Activated naive CD8-positive, alpha-beta T cell treated with anti-CD3 and anti-CD28 coated beads for 36 hours (primary cell): ENCODE measurements around the gene TOX2. TPM values are rescaled to one million over a fixed set of nuclear protein-coding genes. Genes with fewer than 3 reads are reported as not detected.

Experiments used
- DNase-seq: peaks from one replicate; pipeline ENCODE4 v3.0.0; 2021
- H3K27ac Mint-ChIP-seq: one replicate; pipeline ENCODE4 v1.8.0; 2022; ENCODE audit warnings: mild to moderate bottlenecking, moderate library complexity, mixed read lengths
- H3K27me3 Mint-ChIP-seq: one replicate; pipeline ENCODE4 v1.8.0; 2022; ENCODE audit warnings: mild to moderate bottlenecking, mixed read lengths
- H3K36me3 Mint-ChIP-seq: one replicate; pipeline ENCODE4 v1.8.0; 2021; ENCODE audit warnings: mild to moderate bottlenecking, mixed read lengths
- H3K4me1 Mint-ChIP-seq: one replicate; pipeline ENCODE4 v1.8.0; 2021; ENCODE audit warnings: mixed read lengths
- H3K4me3 Mint-ChIP-seq: one replicate; pipeline ENCODE4 v1.8.0; 2022; ENCODE audit warnings: mild to moderate bottlenecking, moderate library complexity, mixed read lengths
- H3K9me3 Mint-ChIP-seq: one replicate; pipeline ENCODE4 v1.8.0; 2022; ENCODE audit warnings: mixed read lengths
- total RNA-seq, 2 experiments: library from RNA; stranded (reverse); gene quantifications; one replicate each; pipeline ENCODE4 v1.2.3, GENCODE V29; 2021

The TOX2 gene
- total RNA-seq, 2 experiments from 2014 or later, result 0.45 to 0.52 TPM

- DNase-seq, result no peak
- H3K9me3 Mint-ChIP-seq, result no peaks in the 10 kb centered on the region
- H3K27ac Mint-ChIP-seq, result no peak overlapping the region
- H3K4me1 Mint-ChIP-seq, result peaks cover 32% of the 10 kb centered on the region
- peaks cover 46% of the 10 kb centered on the region for H3K27me3 Mint-ChIP-seq
- H3K4me3 Mint-ChIP-seq, result no peak overlapping the region
- no peaks in the 10 kb centered on the region for H3K36me3 Mint-ChIP-seq
Measured at GRCh38 chr20:44014807-44015732, 100.4 kb downstream of the TOX2 start.

GRCh38 chr20:44015733-44016103 lies 101.1 kb downstream of the TOX2 start:
- no peak for DNase-seq
- H3K9me3 Mint-ChIP-seq, result no peaks in the 10 kb centered on the region
- H3K27me3 Mint-ChIP-seq, result peaks cover 46% of the 10 kb centered on the region
- no peak overlapping the region for H3K27ac Mint-ChIP-seq
- no peak overlapping the region for H3K4me3 Mint-ChIP-seq
- H3K4me1 Mint-ChIP-seq, result peaks cover 30% of the 10 kb centered on the region
- no peaks in the 10 kb centered on the region for H3K36me3 Mint-ChIP-seq

GRCh38 chr20:44016525-44016924 lies 101.9 kb downstream of the TOX2 start:
- no peak overlapping the region for H3K4me3 Mint-ChIP-seq
- peaks cover 24% of the 10 kb centered on the region for H3K4me1 Mint-ChIP-seq
- H3K27ac Mint-ChIP-seq, result no peak overlapping the region
- H3K36me3 Mint-ChIP-seq, result no peaks in the 10 kb centered on the region
- no peaks in the 10 kb centered on the region for H3K9me3 Mint-ChIP-seq
- H3K27me3 Mint-ChIP-seq, result peaks cover 38% of the 10 kb centered on the region
- no peak for DNase-seq

GRCh38 chr20:44017211-44017610 lies 102.6 kb downstream of the TOX2 start:
- Mint-ChIP-seq H3K9me3 (no peaks in the 10 kb centered on the region), H3K4me1 (peaks cover 18% of the 10 kb centered on the region), H3K36me3 (no peaks in the 10 kb centered on the region)

GRCh38 chr20:44017905-44018258 lies 103.2 kb downstream of the TOX2 start:
- H3K36me3 Mint-ChIP-seq, result no peaks in the 10 kb centered on the region
- peaks cover 29% of the 10 kb centered on the region for H3K27me3 Mint-ChIP-seq
- no peak for DNase-seq
- peaks cover 16% of the 10 kb centered on the region for H3K4me1 Mint-ChIP-seq
- H3K9me3 Mint-ChIP-seq, result no peaks in the 10 kb centered on the region
- H3K27ac Mint-ChIP-seq, result no peak overlapping the region
- no peak overlapping the region for H3K4me3 Mint-ChIP-seq

More at GRCh38 chr20:44017211-44017610, 102.6 kb downstream of the TOX2 start:
- no peak overlapping the region for H3K4me3 Mint-ChIP-seq
- H3K27me3 Mint-ChIP-seq, result peaks cover 32% of the 10 kb centered on the region
- no peak for DNase-seq
- no peak overlapping the region for H3K27ac Mint-ChIP-seq

- peaks cover 24% of the 10 kb centered on the region for H3K27me3 Mint-ChIP-seq
- no peak overlapping the region for H3K27ac Mint-ChIP-seq
- peaks cover 16% of the 10 kb centered on the region for H3K4me1 Mint-ChIP-seq
- no peaks in the 10 kb centered on the region for H3K36me3 Mint-ChIP-seq
- H3K9me3 Mint-ChIP-seq, result no peaks in the 10 kb centered on the region
- no peak overlapping the region for H3K4me3 Mint-ChIP-seq
- DNase-seq, result no peak
Measured at GRCh38 chr20:44018259-44018941, 103.7 kb downstream of the TOX2 start.

- Mint-ChIP-seq H3K4me1 (peaks cover 16% of the 10 kb centered on the region), H3K9me3 (no peaks in the 10 kb centered on the region), H3K36me3 (no peaks in the 10 kb centered on the region), H3K4me3 (peak overlapping the region; percentile 35), H3K27ac (peak overlapping the region; percentile 57), H3K27me3 (peaks cover 24% of the 10 kb centered on the region)
- no peak for DNase-seq
Measured at GRCh38 chr20:44018942-44019637, 104.4 kb downstream of the TOX2 start.

- Mint-ChIP-seq H3K9me3 (no peaks in the 10 kb centered on the region), H3K4me1 (peaks cover 16% of the 10 kb centered on the region)
Measured at GRCh38 chr20:44019638-44020335, 105.1 kb downstream of the TOX2 start.

GRCh38 chr20:44020406-44021148 lies 105.9 kb downstream of the TOX2 start:
- no peak for DNase-seq
- H3K27ac Mint-ChIP-seq, result no peak overlapping the region
- H3K9me3 Mint-ChIP-seq, result no peaks in the 10 kb centered on the region
- H3K27me3 Mint-ChIP-seq, result peaks cover 17% of the 10 kb centered on the region
- H3K4me1 Mint-ChIP-seq, result peaks cover 16% of the 10 kb centered on the region
- H3K4me3 Mint-ChIP-seq, result no peak overlapping the region
- no peaks in the 10 kb centered on the region for H3K36me3 Mint-ChIP-seq

More at GRCh38 chr20:44019638-44020335, 105.1 kb downstream of the TOX2 start:
- Mint-ChIP-seq H3K4me3 (peak overlapping the region; percentile 63), H3K36me3 (no peaks in the 10 kb centered on the region), H3K27ac (peak overlapping the region; percentile 57), H3K27me3 (peaks cover 21% of the 10 kb centered on the region)
- DNase-seq, result no peak

GRCh38 chr20:44021186-44021585 lies 106.5 kb downstream of the TOX2 start:
- Mint-ChIP-seq H3K27ac (no peak overlapping the region), H3K4me3 (no peak overlapping the region), H3K36me3 (no peaks in the 10 kb centered on the region), H3K9me3 (no peaks in the 10 kb centered on the region), H3K4me1 (peaks cover 16% of the 10 kb centered on the region), H3K27me3 (peaks cover 14% of the 10 kb centered on the region)
- DNase-seq, result no peak

GRCh38 chr20:44021900-44022299 lies 107.2 kb downstream of the TOX2 start:
- Mint-ChIP-seq H3K27ac (no peak overlapping the region), H3K36me3 (no peaks in the 10 kb centered on the region), H3K4me1 (peaks cover 16% of the 10 kb centered on the region), H3K4me3 (no peak overlapping the region), H3K27me3 (peaks cover 9% of the 10 kb centered on the region), H3K9me3 (no peaks in the 10 kb centered on the region)
- DNase-seq, result no peak

- DNase-seq, result no peak
- no peaks in the 10 kb centered on the region for H3K9me3 Mint-ChIP-seq
- peaks cover 16% of the 10 kb centered on the region for H3K4me1 Mint-ChIP-seq
- H3K4me3 Mint-ChIP-seq, result no peak overlapping the region
- no peak overlapping the region for H3K27ac Mint-ChIP-seq
- peaks cover 12% of the 10 kb centered on the region for H3K27me3 Mint-ChIP-seq
- H3K36me3 Mint-ChIP-seq, result no peaks in the 10 kb centered on the region
Measured at GRCh38 chr20:44022464-44022863, 107.8 kb downstream of the TOX2 start.

GRCh38 chr20:44023515-44024371 lies 109.1 kb downstream of the TOX2 start:
- Mint-ChIP-seq H3K36me3 (no peaks in the 10 kb centered on the region), H3K27me3 (peaks cover 9% of the 10 kb centered on the region), H3K9me3 (no peaks in the 10 kb centered on the region), H3K4me3 (no peak overlapping the region), H3K4me1 (peaks cover 20% of the 10 kb centered on the region), H3K27ac (no peak overlapping the region)
- DNase-seq, result no peak
